H1 (cell line): Measurements from ENCODE around the gene RHOC. TPM values are rescaled to one million over a fixed set of nuclear protein-coding genes. Genes with fewer than 3 reads are reported as not detected.

Experiments
- CTCF ChIA-PET: fragments of 300-600 bp; sonication (Branson Sonifier 250); formaldehyde crosslinking; loops from one replicate; lab custom pipeline; 2021; ENCODE audit not compliant: partially characterized antibody; lab: Charles Lee
- POLR2A ChIA-PET: fragments of 300-600 bp; sonication (Branson Sonifier 250); formaldehyde crosslinking; loops from one replicate; lab custom pipeline; 2021; ENCODE audit warnings: inconsistent platforms; ENCODE audit not compliant: partially characterized antibody; lab: Charles Lee
- DNase-seq, 2 experiments: peaks; one replicate each; pipeline versions ENCODE4 v3.0.0 to v3.0.0-alpha.2; 2010 to 2022; ENCODE audit warnings: low spot score in 2 of 2, low read depth in 1 of 2, mixed read lengths in 1 of 2
- FAIRE-seq: peaks from 2 replicates; lab custom pipeline; 2011; peaks lifted over from hg19 to GRCh38; lab: Jason Lieb, UNC
- H2AFZ ChIP-seq: 2 replicates; pipeline ENCODE4 v1.8.1; 2012; ENCODE audit warnings: low read length, inconsistent platforms
- H2AK5ac ChIP-seq: 2 replicates; pipeline ENCODE4 v1.6.1; 2013; ENCODE audit warnings: low read depth, low read length
- H2BK120ac ChIP-seq: replicated peaks from 2 replicates; pipeline ENCODE3; 2013; ENCODE audit warnings: low read depth, low read length, inconsistent platforms
- H2BK12ac ChIP-seq: 2 replicates; pipeline ENCODE4 v1.6.1; 2013; ENCODE audit warnings: low read depth, low read length
- H2BK15ac ChIP-seq: 2 replicates; pipeline ENCODE4 v1.6.1; 2013; ENCODE audit warnings: low read length
- H2BK20ac ChIP-seq: 2 replicates; pipeline ENCODE4 v1.6.1; 2013; ENCODE audit warnings: low read length
- H2BK5ac ChIP-seq: 2 replicates; pipeline ENCODE4 v1.6.1; 2013; ENCODE audit warnings: low read depth, low read length
- H3K14ac ChIP-seq: 2 replicates; pipeline ENCODE4 v1.6.1; 2013; ENCODE audit warnings: inconsistent platforms; ENCODE audit not compliant: insufficient read length
- H3K18ac ChIP-seq: 2 replicates; pipeline ENCODE4 v1.6.1; 2013; ENCODE audit warnings: low read length; ENCODE audit errors: extremely low read depth
- H3K23ac ChIP-seq: 2 replicates; pipeline ENCODE4 v1.6.1; 2013; ENCODE audit warnings: inconsistent platforms; ENCODE audit not compliant: insufficient read length
- H3K23me2 ChIP-seq: 2 replicates; pipeline ENCODE4 v1.6.1; 2013; ENCODE audit warnings: low read depth, low read length
- H3K27ac ChIP-seq: 2 replicates; pipeline ENCODE4 v1.6.1; 2011; ENCODE audit warnings: low read depth, low read length, inconsistent platforms
- H3K27me3 ChIP-seq, 4 experiments: replicated peaks in 1 of 4; 1 replicate in 1 of 4; 2 replicates in 3 of 4; pipeline versions ENCODE4 v1.6.1 to v1.8.1; 2011 to 2013; ENCODE audit warnings: low read length in 3 of 4, mild to moderate bottlenecking in 3 of 4, inconsistent platforms in 2 of 4, mixed read lengths in 2 of 4, moderate library complexity in 1 of 4; ENCODE audit not compliant: control insufficient read depth in 3 of 4, insufficient read depth in 3 of 4; ENCODE audit errors: extremely low read depth in 1 of 4
- H3K36me3 ChIP-seq, 4 experiments: 2 replicates each; pipeline versions ENCODE4 v1.6.1 to v1.8.1; 2011 to 2013; ENCODE audit warnings: mild to moderate bottlenecking in 4 of 4, low read length in 3 of 4, moderate library complexity in 2 of 4, control low read depth in 1 of 4, inconsistent platforms in 1 of 4; ENCODE audit not compliant: insufficient read depth in 4 of 4, control insufficient read depth in 2 of 4
- H3K4ac ChIP-seq: replicated peaks from 2 replicates; pipeline ENCODE3; 2013; ENCODE audit warnings: low read length, low read depth, mixed read lengths, inconsistent platforms; ENCODE audit not compliant: insufficient read length
- H3K4me1 ChIP-seq, 4 experiments: replicated peaks in 1 of 4; 1 replicate in 1 of 4; 2 replicates in 3 of 4; pipeline versions ENCODE4 v1.6.1 to v1.8.1; 2011 to 2013; ENCODE audit warnings: low read length in 3 of 4, inconsistent platforms in 2 of 4, mixed read lengths in 1 of 4; ENCODE audit not compliant: insufficient read depth in 4 of 4, control insufficient read depth in 3 of 4
- H3K4me2 ChIP-seq, 2 experiments: 2 replicates each; pipeline versions ENCODE4 v1.6.1 to v1.8.1; 2011 to 2013; ENCODE audit warnings: low read depth in 2 of 2, low read length in 2 of 2, control low read depth in 1 of 2, inconsistent platforms in 1 of 2, mild to moderate bottlenecking in 1 of 2; ENCODE audit not compliant: insufficient read depth in 1 of 2
- H3K4me3 ChIP-seq, 4 experiments: fragments of 200-600, 300-600 bp in 1 of 4; sonication (generic), shearing (Covaris generic), sonication (Bioruptor Twin) in 1 of 4; 2 replicates each; pipeline versions ENCODE4 v1.5.1 to v1.8.1; 2011 to 2016; ENCODE audit warnings: low read length in 4 of 4, low read depth in 3 of 4, control low read depth in 2 of 4, inconsistent platforms in 2 of 4, mild to moderate bottlenecking in 2 of 4, mixed read lengths in 1 of 4, moderate library complexity in 1 of 4; ENCODE audit not compliant: insufficient read depth in 2 of 4; ENCODE audit errors: extremely low read depth in 1 of 4
- H3K56ac ChIP-seq: replicated peaks from 2 replicates; pipeline ENCODE3; 2013; ENCODE audit warnings: low read depth, mild to moderate bottlenecking, mixed read lengths, low read length, inconsistent platforms; ENCODE audit not compliant: insufficient read length
- H3K79me1 ChIP-seq: 2 replicates; pipeline ENCODE4 v1.6.1; 2013; ENCODE audit warnings: low read depth, low read length, control low read depth
- H3K79me2 ChIP-seq, 2 experiments: 2 replicates each; pipeline versions ENCODE4 v1.6.1 to v1.8.1; 2012 to 2013; ENCODE audit warnings: low read length in 2 of 2, mild to moderate bottlenecking in 2 of 2, inconsistent platforms in 1 of 2; ENCODE audit not compliant: insufficient read depth in 2 of 2, control insufficient read depth in 1 of 2
- H3K9ac ChIP-seq, 4 experiments: replicated peaks in 1 of 4; 1 replicate in 1 of 4; 2 replicates in 3 of 4; pipeline versions ENCODE4 v1.6.1 to v1.8.1; 2011 to 2013; ENCODE audit warnings: low read depth in 3 of 4, low read length in 3 of 4, control low read depth in 2 of 4, mild to moderate bottlenecking in 2 of 4, moderate library complexity in 2 of 4, inconsistent platforms in 1 of 4; ENCODE audit errors: extremely low read depth in 1 of 4
- H3K9me3 ChIP-seq, 2 experiments: 2 replicates each; pipeline versions ENCODE4 v1.6.1 to v1.8.1; 2012 to 2013; ENCODE audit warnings: mild to moderate bottlenecking in 2 of 2, moderate library complexity in 2 of 2, control low read depth in 1 of 2, inconsistent platforms in 1 of 2, low read depth in 1 of 2, low read length in 1 of 2, mixed read lengths in 1 of 2; ENCODE audit not compliant: insufficient read depth in 2 of 2
- H4K20me1 ChIP-seq, 2 experiments: replicated peaks in 1 of 2; 2 replicates each; pipeline versions ENCODE3 to v1.8.1; 2011 to 2013; ENCODE audit warnings: inconsistent platforms in 2 of 2, low read length in 2 of 2, mild to moderate bottlenecking in 1 of 2; ENCODE audit not compliant: insufficient read depth in 2 of 2, control insufficient read depth in 1 of 2
- H4K5ac ChIP-seq: 2 replicates; pipeline ENCODE4 v1.6.1; 2013; ENCODE audit warnings: low read length, low read depth, mixed read lengths, inconsistent platforms; ENCODE audit not compliant: insufficient read length
- H4K8ac ChIP-seq: 2 replicates; pipeline ENCODE4 v1.8.0; 2013; ENCODE audit warnings: mild to moderate bottlenecking, moderate library complexity, low read length, inconsistent platforms; ENCODE audit not compliant: insufficient read depth; ENCODE audit errors: extremely low read depth
- H4K91ac ChIP-seq: replicated peaks from 2 replicates; pipeline ENCODE3; 2013; ENCODE audit warnings: low read length, mixed read lengths, inconsistent platforms; ENCODE audit not compliant: insufficient read length
- CBX5 ChIP-seq: fragments of 300-800, 300-1000 bp; sonication (generic); IDR thresholded peaks from 2 replicates; pipeline ENCODE4 v1.7.1; 2016; ENCODE audit warnings: antibody characterized with exemption, low read length, low read depth
- CHD1 ChIP-seq: IDR thresholded peaks from 2 replicates; pipeline ENCODE4 v1.6.1; 2012; ENCODE audit warnings: low read depth, low read length, improper control_type of control experiment
- CTBP2 ChIP-seq: IDR thresholded peaks from 2 replicates; pipeline ENCODE4 v1.7.0; 2011; ENCODE audit warnings: borderline replicate concordance, mild to moderate bottlenecking, moderate library complexity, mixed read lengths, low read length; ENCODE audit not compliant: insufficient read depth, insufficient read length
- JUN ChIP-seq: IDR thresholded peaks from 2 replicates; pipeline ENCODE4 v1.6.1; 2011; ENCODE audit warnings: low read depth, mild to moderate bottlenecking, improper control_type of control experiment, low read length
- JUND ChIP-seq: IDR thresholded peaks from 2 replicates; pipeline ENCODE4 v1.6.1; 2011; ENCODE audit warnings: mild to moderate bottlenecking, improper control_type of control experiment, low read length
- MAFK ChIP-seq: IDR thresholded peaks from 2 replicates; pipeline ENCODE4 v1.6.1; 2012; ENCODE audit warnings: low read depth, mild to moderate bottlenecking, improper control_type of control experiment, low read length
- POLR2A ChIP-seq, 2 experiments: IDR thresholded peaks; 1 replicate in 1 of 2; 2 replicates in 1 of 2; pipeline ENCODE4 v1.6.1; 2011; ENCODE audit warnings: low read depth in 2 of 2, low read length in 2 of 2, mild to moderate bottlenecking in 2 of 2; ENCODE audit errors: control extremely low read depth in 1 of 2
- SIRT6 ChIP-seq: IDR thresholded peaks from one replicate; pipeline ENCODE4 v1.7.1; 2012; ENCODE audit warnings: low read length, inconsistent platforms
- SP1 ChIP-seq: IDR thresholded peaks from 2 replicates; pipeline ENCODE4 v1.6.1; 2011; ENCODE audit warnings: low read depth, low read length
- SP4 ChIP-seq: IDR thresholded peaks from 2 replicates; pipeline ENCODE4 v1.6.1; 2012; ENCODE audit warnings: low read length, inconsistent platforms
- SRF ChIP-seq: IDR thresholded peaks from 2 replicates; pipeline ENCODE4 v1.6.1; 2011; ENCODE audit warnings: mild to moderate bottlenecking, low read depth, low read length, moderate library complexity
- TBP ChIP-seq: IDR thresholded peaks from 2 replicates; pipeline ENCODE4 v1.6.1; 2011; ENCODE audit warnings: low read depth, low read length, improper control_type of control experiment
- TEAD4 ChIP-seq: IDR thresholded peaks from 2 replicates; pipeline ENCODE4 v1.6.1; 2012; ENCODE audit warnings: low read depth, low read length, inconsistent platforms, mixed read lengths
- USF2 ChIP-seq: IDR thresholded peaks from 2 replicates; pipeline ENCODE4 v1.6.1; 2011; ENCODE audit warnings: low read length, improper control_type of control experiment
- WGBS, 2 experiments: shearing (Covaris generic) in 1 of 2; methylation state at CpG; one replicate each; pipeline versions ENCODE4 v1.1.6 to v1.1.7; 2013 to 2015; ENCODE audit warnings: low lambda C conversion rate in 2 of 2, mixed read lengths in 2 of 2, inconsistent platforms in 1 of 2, low coverage in 1 of 2, missing lambda C conversion rate in 1 of 2; ENCODE audit not compliant: insufficient replicate concordance in 2 of 2, insufficient coverage in 1 of 2, insufficient read length in 1 of 2; ENCODE audit errors: extremely low coverage in 1 of 2, missing lambda C conversion rate in 1 of 2; 5-methylcytosine and 5-hydroxymethylcytosine counted together
- polyA plus RNA-seq, 7 experiments: library from polyadenylated mRNA; depleted of rRNA in 3 of 7; stranded (reverse) in 5 of 7; unstranded in 2 of 7; fragments of >200 nt in 5 of 7; fragments of 200-250 nt in 2 of 7; gene quantifications; 1 replicate in 5 of 7; 2 replicates in 1 of 7; 4 replicates in 1 of 7; pipeline versions ENCODE4 v1.2.1 to v1.2.3, GENCODE V29; 2011 to 2013; ENCODE audit warnings: missing spikeins in 2 of 7, mixed read lengths in 2 of 7
- total RNA-seq: library from RNA; stranded (reverse); fragmentation: NEBNext Ultra II Directional; extraction: Animal tissue kit (Norgen Biotek cat#: 25700); gene quantifications from 2 replicates; pipeline ENCODE4 v1.2.1, GENCODE V29; 2021

RHOC gene
- total and polyA plus RNA-seq, 2 of the 8 experiments (the other 6 are each of a cell fraction or from before 2014, with no cell fraction given) = 53.6 to 97.5 TPM

GRCh38 chr1:112666946-112667345 is 40.0 kb downstream of the RHOC start:
- ChIA-PET CTCF (no interaction called here), POLR2A (interaction anchor here (0.7 kb wide), 1 partner anchor 43 kb away, joined by 3 read pairs; no protein-coding TSS in a partner anchor)
- FAIRE-seq (no peak), DNase-seq (no peak)
- H3K9ac ChIP-seq = no peak overlapping the region
- H3K18ac ChIP-seq = no peak overlapping the region
- no peak overlapping the region for H3K14ac ChIP-seq
- H3K27ac ChIP-seq = no peak overlapping the region
- H3K4me3 ChIP-seq = no peak overlapping the region
- no peak overlapping the region for H2BK5ac ChIP-seq
- H3K56ac ChIP-seq = no peak overlapping the region
- no peak overlapping the region for H3K4me2 ChIP-seq
- H4K5ac ChIP-seq = no peak overlapping the region
- H2AFZ ChIP-seq = no peak overlapping the region
- H3K4ac ChIP-seq = no peak overlapping the region
- no peak overlapping the region for H2BK20ac ChIP-seq
- no peak overlapping the region for H2BK15ac ChIP-seq
- H3K23me2 ChIP-seq = no peaks in the 10 kb centered on the region
- no peaks in the 10 kb centered on the region for H3K79me1 ChIP-seq
- H3K27me3 ChIP-seq = no peaks in the 10 kb centered on the region
- H3K9me3 ChIP-seq = no peaks in the 10 kb centered on the region
- no peak overlapping the region for H2BK12ac ChIP-seq
- peaks cover 2 to 58% (median 24%) of the 10 kb centered on the region in 4 experiments; a peak in 6 of 8 replicates for H3K36me3 ChIP-seq
- 90% methylated on average over 2 of the region's 2 CpGs; no CpG with 5 or more reads in 1 of the 2 experiments for WGBS, 2 experiments
- peaks cover 0 to 6% (median 2%) of the 10 kb centered on the region in 4 experiments; a peak in 3 of 7 replicates for H3K4me1 ChIP-seq
- H2BK120ac ChIP-seq = no peak overlapping the region
- H4K91ac ChIP-seq = no peak overlapping the region
- no peaks in the 10 kb centered on the region for H3K79me2 ChIP-seq
- H4K8ac ChIP-seq = no peak overlapping the region
- no peak overlapping the region for H3K23ac ChIP-seq
- H2AK5ac ChIP-seq = no peak overlapping the region
- peaks cover 0 to 1% of the 10 kb centered on the region in 2 experiments for H4K20me1 ChIP-seq
- TF ChIP-seq SIRT6 (no peak), CBX5 (no peak), USF2 (no peak), MAFK (no peak), TBP (no peak), POLR2A (IDR thresholded peaks at IDR 0.05; ENCODE audit: control extremely low read depth in 1 of 2, low read depth in 2 of 2, low read length in 2 of 2) (no peak), TEAD4 (no peak), CHD1 (no peak), SRF (no peak), JUND (no peak), SP4 (no peak), SP1 (no peak), JUN (no peak), CTBP2 (no peak)
